ENCODE data around the gene CCPG1.

DNA sequence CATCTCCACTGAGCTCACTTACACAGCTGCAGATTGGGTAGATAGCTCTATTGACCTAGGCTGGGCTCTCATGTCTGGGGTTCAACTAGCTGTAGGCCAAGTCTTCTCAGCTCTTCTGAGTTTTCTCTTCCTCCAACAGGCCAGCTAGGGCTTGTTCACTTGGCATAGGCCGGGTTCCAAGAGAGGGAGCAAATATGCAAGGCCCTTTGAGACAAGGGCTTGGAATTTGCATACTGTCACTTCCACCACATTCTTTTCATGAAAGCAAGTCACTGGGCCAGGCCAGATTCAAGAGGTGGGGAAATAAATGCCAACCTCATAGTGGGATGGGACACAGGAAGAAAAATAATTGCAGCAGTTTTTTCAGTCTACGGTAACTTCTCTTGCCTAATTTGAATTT is 64.0 kb downstream of the CCPG1 start:
- TF ChIP-seq, protein P1, sequence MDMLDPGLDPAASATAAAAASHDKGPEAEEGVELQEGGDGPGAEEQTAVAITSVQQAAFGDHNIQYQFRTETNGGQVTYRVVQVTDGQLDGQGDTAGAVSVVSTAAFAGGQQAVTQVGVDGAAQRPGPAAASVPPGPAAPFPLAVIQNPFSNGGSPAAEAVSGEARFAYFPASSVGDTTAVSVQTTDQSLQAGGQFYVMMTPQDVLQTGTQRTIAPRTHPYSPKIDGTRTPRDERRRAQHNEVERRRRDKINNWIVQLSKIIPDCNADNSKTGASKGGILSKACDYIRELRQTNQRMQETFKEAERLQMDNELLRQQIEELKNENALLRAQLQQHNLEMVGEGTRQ (IDR thresholded peaks at IDR 0.05; ENCODE audit: borderline replicate concordance, low read depth, low read length) = no peak
- no peak for TF ChIP-seq RCOR1 (IDR thresholded peaks at IDR 0.05; ENCODE audit: low read length)
- TF ChIP-seq, protein P2, sequence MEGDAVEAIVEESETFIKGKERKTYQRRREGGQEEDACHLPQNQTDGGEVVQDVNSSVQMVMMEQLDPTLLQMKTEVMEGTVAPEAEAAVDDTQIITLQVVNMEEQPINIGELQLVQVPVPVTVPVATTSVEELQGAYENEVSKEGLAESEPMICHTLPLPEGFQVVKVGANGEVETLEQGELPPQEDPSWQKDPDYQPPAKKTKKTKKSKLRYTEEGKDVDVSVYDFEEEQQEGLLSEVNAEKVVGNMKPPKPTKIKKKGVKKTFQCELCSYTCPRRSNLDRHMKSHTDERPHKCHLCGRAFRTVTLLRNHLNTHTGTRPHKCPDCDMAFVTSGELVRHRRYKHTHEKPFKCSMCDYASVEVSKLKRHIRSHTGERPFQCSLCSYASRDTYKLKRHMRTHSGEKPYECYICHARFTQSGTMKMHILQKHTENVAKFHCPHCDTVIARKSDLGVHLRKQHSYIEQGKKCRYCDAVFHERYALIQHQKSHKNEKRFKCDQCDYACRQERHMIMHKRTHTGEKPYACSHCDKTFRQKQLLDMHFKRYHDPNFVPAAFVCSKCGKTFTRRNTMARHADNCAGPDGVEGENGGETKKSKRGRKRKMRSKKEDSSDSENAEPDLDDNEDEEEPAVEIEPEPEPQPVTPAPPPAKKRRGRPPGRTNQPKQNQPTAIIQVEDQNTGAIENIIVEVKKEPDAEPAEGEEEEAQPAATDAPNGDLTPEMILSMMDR (IDR thresholded peaks at IDR 0.05) = no peak
- no peak for TF ChIP-seq EP300 (IDR thresholded peaks at IDR 0.05; ENCODE audit: borderline replicate concordance in 1 of 2, low read depth in 1 of 2, low read length in 1 of 2)
- TF ChIP-seq POLR2AphosphoS5 (IDR thresholded peaks at IDR 0.05; ENCODE audit: low read depth, low read length) = no peak
- no peak for TF ChIP-seq RAD21 (IDR thresholded peaks at IDR 0.05; ENCODE audit: low read length)
